Hepatocyte (in vitro differentiated cells): ENCODE measurements around the gene SP110.

Experiments used
- EZH2 ChIP-seq: fragments of 200-600 bp; sonication (generic); IDR thresholded peaks from 2 replicates; pipeline ENCODE4 v1.6.1; 2016; ENCODE audit warnings: antibody characterized with exemption, mild to moderate bottlenecking, borderline replicate concordance
- TF ChIP-seq, protein P1 (sequence below): fragments of 200-600 bp; sonication (generic); IDR thresholded peaks from 2 replicates; pipeline ENCODE4 v1.5.1; 2016; ENCODE audit warnings: antibody characterized with exemption, mild to moderate bottlenecking; ENCODE audit not compliant: poor library complexity

DNA sequence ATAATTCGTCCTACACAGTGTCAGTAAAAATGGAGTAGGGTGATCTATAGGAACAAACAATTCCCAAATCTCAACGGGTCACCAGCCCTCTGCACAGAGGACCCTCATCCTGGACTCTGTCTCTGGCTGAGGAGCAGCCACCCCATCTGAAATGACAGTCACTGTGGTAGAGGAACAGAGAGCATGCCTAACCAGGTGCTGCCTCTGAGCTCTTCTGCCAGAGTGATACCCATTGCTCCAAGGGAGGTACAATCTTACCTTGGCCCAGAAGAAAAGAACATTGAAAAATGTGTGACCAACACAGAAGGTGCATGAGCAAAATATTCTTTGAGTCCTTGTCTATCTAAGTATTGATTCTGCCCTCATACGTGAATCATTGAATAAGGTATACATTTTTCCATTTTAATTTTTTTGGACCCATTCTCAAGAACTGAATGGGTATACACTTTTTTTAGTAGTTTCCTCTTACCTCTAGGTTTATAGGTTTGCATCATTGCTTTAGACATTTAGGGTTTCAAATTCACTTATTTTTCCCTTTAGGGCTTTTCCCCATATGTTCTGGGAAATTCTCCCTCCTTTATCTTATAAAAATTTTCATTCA, 14.4 kb upstream of the SP110 start:
- no peak for TF ChIP-seq EZH2
- TF ChIP-seq, protein P1, sequence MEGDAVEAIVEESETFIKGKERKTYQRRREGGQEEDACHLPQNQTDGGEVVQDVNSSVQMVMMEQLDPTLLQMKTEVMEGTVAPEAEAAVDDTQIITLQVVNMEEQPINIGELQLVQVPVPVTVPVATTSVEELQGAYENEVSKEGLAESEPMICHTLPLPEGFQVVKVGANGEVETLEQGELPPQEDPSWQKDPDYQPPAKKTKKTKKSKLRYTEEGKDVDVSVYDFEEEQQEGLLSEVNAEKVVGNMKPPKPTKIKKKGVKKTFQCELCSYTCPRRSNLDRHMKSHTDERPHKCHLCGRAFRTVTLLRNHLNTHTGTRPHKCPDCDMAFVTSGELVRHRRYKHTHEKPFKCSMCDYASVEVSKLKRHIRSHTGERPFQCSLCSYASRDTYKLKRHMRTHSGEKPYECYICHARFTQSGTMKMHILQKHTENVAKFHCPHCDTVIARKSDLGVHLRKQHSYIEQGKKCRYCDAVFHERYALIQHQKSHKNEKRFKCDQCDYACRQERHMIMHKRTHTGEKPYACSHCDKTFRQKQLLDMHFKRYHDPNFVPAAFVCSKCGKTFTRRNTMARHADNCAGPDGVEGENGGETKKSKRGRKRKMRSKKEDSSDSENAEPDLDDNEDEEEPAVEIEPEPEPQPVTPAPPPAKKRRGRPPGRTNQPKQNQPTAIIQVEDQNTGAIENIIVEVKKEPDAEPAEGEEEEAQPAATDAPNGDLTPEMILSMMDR: no peak
